Lower lobe of right lung (tissue), 2 donors: ENCODE data around the gene DNAH9. TPM values are rescaled to one million over a fixed set of nuclear protein-coding genes. Genes with fewer than 3 reads are reported as not detected.

ENCODE experiments used
- ATAC-seq, 2 donors: fragments of 200-7000 bp; cut with Tn5 transposase; one replicate each; pipeline ENCODE4 v1.9.1; 2020 to 2022; ENCODE audit warnings: mild to moderate bottlenecking in 2 of 2, moderate library complexity in 2 of 2
- DNase-seq: peaks from one replicate; pipeline ENCODE4 v3.0.0-alpha.2; 2020
- H3K27ac ChIP-seq: fragments of 200-600 bp; one replicate; pipeline ENCODE4 v1.8.0; 2022
- H3K27me3 ChIP-seq: fragments of 200-600 bp; one replicate; pipeline ENCODE4 v1.8.0; 2022; ENCODE audit warnings: low read depth
- H3K36me3 ChIP-seq: fragments of 200-600 bp; one replicate; pipeline ENCODE4 v1.8.0; 2022; ENCODE audit warnings: mild to moderate bottlenecking
- H3K4me1 ChIP-seq: fragments of 200-600 bp; one replicate; pipeline ENCODE4 v1.8.0; 2022
- H3K4me3 ChIP-seq: fragments of 200-600 bp; one replicate; pipeline ENCODE4 v1.8.0; 2022; ENCODE audit warnings: mild to moderate bottlenecking
- H3K9me3 ChIP-seq: fragments of 200-600 bp; one replicate; pipeline ENCODE4 v1.8.0; 2022
- CTCF ChIP-seq: fragments of 200-600 bp; IDR thresholded peaks from one replicate; pipeline ENCODE4 v1.8.0; 2022; ENCODE audit warnings: antibody characterized with exemption, mild to moderate bottlenecking
- intact Hi-C: fragments of 100-400 bp; cut with DNase I; formaldehyde crosslinking; loops from one replicate; pipeline ENCODE4 v1.11.0; 2022
- total RNA-seq: library from RNA; stranded (reverse); fragmentation: NEBNext Ultra II Directional; extraction: Animal tissue kit (Norgen Biotek cat#: 25700); gene quantifications from one replicate; pipeline ENCODE4 v1.2.1, GENCODE V29; 2021
- donor health status: DM: no; HTN: yes; CAD: no; lungs with severe emphysema.

The DNAH9 gene
- total RNA-seq, 1 donor from 2014 or later: 22.3 TPM

DNA sequence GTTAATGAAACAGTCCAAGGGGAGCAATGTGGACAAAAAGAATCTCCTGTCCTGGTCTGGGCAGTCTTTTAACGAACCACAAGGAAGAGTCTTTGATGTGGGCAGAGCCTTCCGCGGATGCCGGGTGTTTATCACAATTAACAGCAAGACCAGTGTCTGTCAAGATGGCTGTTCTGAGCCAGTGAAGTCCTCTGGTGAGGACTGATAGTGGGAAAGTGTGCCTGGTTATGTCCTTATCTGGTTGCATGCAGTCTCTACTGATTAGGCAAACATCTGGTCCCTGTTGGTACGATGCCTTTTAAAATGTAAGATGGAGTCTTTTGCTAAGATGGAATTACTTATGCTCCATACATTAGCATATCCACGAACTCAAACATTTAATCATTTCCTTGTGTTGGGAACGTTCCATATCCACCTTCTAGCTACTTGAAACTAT lies 310.5 kb downstream of the DNAH9 start:
- no peak for TF ChIP-seq CTCF
- Histone ChIP-seq H3K27me3 (no peaks in the 10 kb centered on the region), H3K4me1 (no peaks in the 10 kb centered on the region), H3K27ac (no peak overlapping the region), H3K9me3 (peaks cover 11% of the 10 kb centered on the region), H3K4me3 (no peak overlapping the region), H3K36me3 (no peaks in the 10 kb centered on the region)
- DNase-seq: no peak
- no peak for ATAC-seq
- intact Hi-C loops: no loop called here

- H3K9me3 ChIP-seq: peaks cover 11% of the 10 kb centered on the region
- no peaks in the 10 kb centered on the region for H3K36me3 ChIP-seq
- intact Hi-C loops: no loop called here
- ATAC-seq (no peak), DNase-seq (no peak)
- H3K4me1 ChIP-seq: no peaks in the 10 kb centered on the region
- TF ChIP-seq CTCF: no peak
- no peaks in the 10 kb centered on the region for H3K27me3 ChIP-seq
- H3K27ac ChIP-seq: no peak overlapping the region
- no peak overlapping the region for H3K4me3 ChIP-seq
Observed at GRCh38 chr17:11909348-11909747, 311.1 kb downstream of the DNAH9 start.

- H3K4me1 ChIP-seq: no peaks in the 10 kb centered on the region
Observed at GRCh38 chr17:11916091-11916490, 317.8 kb downstream of the DNAH9 start.

GRCh38 chr17:11917415-11917814 lies 319.1 kb downstream of the DNAH9 start:
- no peak for TF ChIP-seq CTCF
- Histone ChIP-seq H3K27me3 (no peaks in the 10 kb centered on the region), H3K4me1 (no peaks in the 10 kb centered on the region), H3K27ac (no peak overlapping the region), H3K4me3 (no peak overlapping the region), H3K36me3 (no peaks in the 10 kb centered on the region), H3K9me3 (peaks cover 6% of the 10 kb centered on the region)
- ATAC-seq (no peak), DNase-seq (no peak)
- intact Hi-C loops: no loop called here

More at GRCh38 chr17:11916091-11916490, 317.8 kb downstream of the DNAH9 start:
- no peaks in the 10 kb centered on the region for H3K27me3 ChIP-seq
- peaks cover 11% of the 10 kb centered on the region for H3K9me3 ChIP-seq
- DNase-seq: no peak
- no peak for ATAC-seq
- no peaks in the 10 kb centered on the region for H3K36me3 ChIP-seq
- no peak overlapping the region for H3K4me3 ChIP-seq
- no peak overlapping the region for H3K27ac ChIP-seq
- intact Hi-C loops: no loop called here
- TF ChIP-seq CTCF: no peak

GRCh38 chr17:11921296-11921695 lies 323.0 kb downstream of the DNAH9 start:
- Histone ChIP-seq H3K9me3 (no peaks in the 10 kb centered on the region), H3K36me3 (no peaks in the 10 kb centered on the region), H3K4me1 (peaks cover 5% of the 10 kb centered on the region), H3K27me3 (no peaks in the 10 kb centered on the region), H3K27ac (no peak overlapping the region), H3K4me3 (no peak overlapping the region)
- intact Hi-C loops: no loop called here
- ATAC-seq: no peak
- DNase-seq: no peak
- TF ChIP-seq CTCF: no peak

DNA sequence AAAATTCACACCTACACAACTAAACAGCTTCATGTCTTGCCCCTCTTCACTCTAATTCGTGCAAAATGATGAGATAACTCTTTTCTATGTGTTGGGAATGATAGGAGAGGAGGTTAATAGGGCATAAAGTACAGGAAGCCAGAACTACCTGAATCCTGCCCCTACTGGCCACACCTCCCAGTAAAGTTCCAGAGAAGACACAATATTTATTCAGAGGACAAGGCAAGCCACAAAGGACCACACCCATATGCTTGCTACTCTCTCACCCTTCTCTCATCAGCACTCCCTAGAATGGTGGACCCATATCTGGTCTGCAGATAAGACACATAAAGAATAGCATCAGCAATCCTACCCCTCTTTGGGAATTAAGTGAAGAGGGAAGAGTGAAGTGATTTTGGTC lies 324.4 kb downstream of the DNAH9 start:
- Histone ChIP-seq H3K4me1 (peaks cover 5% of the 10 kb centered on the region), H3K36me3 (no peaks in the 10 kb centered on the region), H3K9me3 (no peaks in the 10 kb centered on the region), H3K27me3 (no peaks in the 10 kb centered on the region), H3K4me3 (no peak overlapping the region), H3K27ac (no peak overlapping the region)
- intact Hi-C loops: no loop called here
- no peak for ATAC-seq
- DNase-seq: no peak
- TF ChIP-seq CTCF: no peak
